ENCODE measurements around the gene GFRA1.
A peak's percentile ranks its signal among the peaks of the same experiment; 100 is the strongest.

Gene GFRA1

GRCh38 chr10:116292493-116292892, 19.5 kb upstream of the GFRA1 start:
- H3K27me3 ChIP-seq (replicated peaks; ENCODE audit: control insufficient read depth, insufficient read depth, low read length), result peaks cover 12% of the 10 kb centered on the region
- no peaks in the 10 kb centered on the region for H3K9me3 ChIP-seq (ENCODE audit: control insufficient read depth, low read length)
- H3K4me3 ChIP-seq (ENCODE audit: low read length), result no peak overlapping the region
- H3K4me1 ChIP-seq (ENCODE audit: control insufficient read depth, insufficient read depth, low read length), result no peaks in the 10 kb centered on the region
- no peak overlapping the region for H3K9ac ChIP-seq (ENCODE audit: low read length)
- DNase-seq (ENCODE audit: low read depth), result no peak
- no peaks in the 10 kb centered on the region for H3K36me3 ChIP-seq (ENCODE audit: control insufficient read depth, insufficient read depth, low read length, severe bottlenecking)

- H3K9me3 ChIP-seq (ENCODE audit: control insufficient read depth, low read length), result no peaks in the 10 kb centered on the region
- H3K9ac ChIP-seq (ENCODE audit: low read length), result no peak overlapping the region
- no peak overlapping the region for H3K4me3 ChIP-seq (ENCODE audit: low read length)
- H3K4me1 ChIP-seq (ENCODE audit: control insufficient read depth, insufficient read depth, low read length), result no peaks in the 10 kb centered on the region
- H3K36me3 ChIP-seq (ENCODE audit: control insufficient read depth, insufficient read depth, low read length, severe bottlenecking), result no peaks in the 10 kb centered on the region
- no peak for DNase-seq (ENCODE audit: low read depth)
- peaks cover 16% of the 10 kb centered on the region for H3K27me3 ChIP-seq (replicated peaks; ENCODE audit: control insufficient read depth, insufficient read depth, low read length)
Observed at GRCh38 chr10:116289652-116290051, 16.6 kb upstream of the GFRA1 start.

GRCh38 chr10:116287906-116288501, 15.0 kb upstream of the GFRA1 start:
- H3K9me3 ChIP-seq (ENCODE audit: control insufficient read depth, low read length), result no peaks in the 10 kb centered on the region
- peaks cover 16% of the 10 kb centered on the region for H3K27me3 ChIP-seq (replicated peaks; ENCODE audit: control insufficient read depth, insufficient read depth, low read length)
- DNase-seq (ENCODE audit: low read depth), result peak; percentile 86
- no peak overlapping the region for H3K9ac ChIP-seq (ENCODE audit: low read length)
- no peak overlapping the region for H3K4me3 ChIP-seq (ENCODE audit: low read length)
- H3K36me3 ChIP-seq (ENCODE audit: control insufficient read depth, insufficient read depth, low read length, severe bottlenecking), result no peaks in the 10 kb centered on the region
- H3K4me1 ChIP-seq (ENCODE audit: control insufficient read depth, insufficient read depth, low read length), result no peaks in the 10 kb centered on the region

GRCh38 chr10:116286626-116287200, 13.7 kb upstream of the GFRA1 start:
- Histone ChIP-seq H3K9me3 (ENCODE audit: control insufficient read depth, low read length) (no peaks in the 10 kb centered on the region), H3K36me3 (ENCODE audit: control insufficient read depth, insufficient read depth, low read length, severe bottlenecking) (no peaks in the 10 kb centered on the region), H3K27me3 (replicated peaks; ENCODE audit: control insufficient read depth, insufficient read depth, low read length) (peaks cover 16% of the 10 kb centered on the region), H3K4me3 (ENCODE audit: low read length) (no peak overlapping the region), H3K4me1 (ENCODE audit: control insufficient read depth, insufficient read depth, low read length) (no peaks in the 10 kb centered on the region), H3K9ac (ENCODE audit: low read length) (no peak overlapping the region)
- no peak for DNase-seq (ENCODE audit: low read depth)

GRCh38 chr10:116281775-116282174, 8.8 kb upstream of the GFRA1 start:
- DNase-seq (ENCODE audit: low read depth), result no peak
- Histone ChIP-seq H3K9me3 (ENCODE audit: control insufficient read depth, low read length) (no peaks in the 10 kb centered on the region), H3K27me3 (replicated peaks; ENCODE audit: control insufficient read depth, insufficient read depth, low read length) (peaks cover 4% of the 10 kb centered on the region), H3K36me3 (ENCODE audit: control insufficient read depth, insufficient read depth, low read length, severe bottlenecking) (no peaks in the 10 kb centered on the region), H3K4me1 (ENCODE audit: control insufficient read depth, insufficient read depth, low read length) (no peaks in the 10 kb centered on the region), H3K9ac (ENCODE audit: low read length) (no peak overlapping the region), H3K4me3 (ENCODE audit: low read length) (no peak overlapping the region)

GRCh38 chr10:116278846-116279245, 5.8 kb upstream of the GFRA1 start:
- no peaks in the 10 kb centered on the region for H3K27me3 ChIP-seq (replicated peaks; ENCODE audit: control insufficient read depth, insufficient read depth, low read length)
- no peak overlapping the region for H3K9ac ChIP-seq (ENCODE audit: low read length)
- H3K4me1 ChIP-seq (ENCODE audit: control insufficient read depth, insufficient read depth, low read length), result peaks cover 5% of the 10 kb centered on the region
- H3K36me3 ChIP-seq (ENCODE audit: control insufficient read depth, insufficient read depth, low read length, severe bottlenecking), result no peaks in the 10 kb centered on the region
- peak; percentile 36 for DNase-seq (ENCODE audit: low read depth)
- H3K4me3 ChIP-seq (ENCODE audit: low read length), result no peak overlapping the region
- H3K9me3 ChIP-seq (ENCODE audit: control insufficient read depth, low read length), result no peaks in the 10 kb centered on the region

- H3K36me3 ChIP-seq (ENCODE audit: control insufficient read depth, insufficient read depth, low read length, severe bottlenecking), result no peaks in the 10 kb centered on the region
- H3K9ac ChIP-seq (ENCODE audit: low read length), result no peak overlapping the region
- H3K4me1 ChIP-seq (ENCODE audit: control insufficient read depth, insufficient read depth, low read length), result peaks cover 11% of the 10 kb centered on the region
- no peak overlapping the region for H3K4me3 ChIP-seq (ENCODE audit: low read length)
- no peak for DNase-seq (ENCODE audit: low read depth)
- no peaks in the 10 kb centered on the region for H3K9me3 ChIP-seq (ENCODE audit: control insufficient read depth, low read length)
- H3K27me3 ChIP-seq (replicated peaks; ENCODE audit: control insufficient read depth, insufficient read depth, low read length), result no peaks in the 10 kb centered on the region
Observed at GRCh38 chr10:116276981-116277380, 4.0 kb upstream of the GFRA1 start.

GRCh38 chr10:116274064-116274904, 1.3 kb upstream of the GFRA1 start:
- Histone ChIP-seq H3K27me3 (replicated peaks; ENCODE audit: control insufficient read depth, insufficient read depth, low read length) (no peaks in the 10 kb centered on the region), H3K9me3 (ENCODE audit: control insufficient read depth, low read length) (no peaks in the 10 kb centered on the region), H3K9ac (ENCODE audit: low read length) (peak overlapping the region; percentile 61), H3K4me3 (ENCODE audit: low read length) (peak overlapping the region; percentile 82), H3K36me3 (ENCODE audit: control insufficient read depth, insufficient read depth, low read length, severe bottlenecking) (no peaks in the 10 kb centered on the region), H3K4me1 (ENCODE audit: control insufficient read depth, insufficient read depth, low read length) (peaks cover 18% of the 10 kb centered on the region)
- DNase-seq (ENCODE audit: low read depth), result peak; percentile 44

- H3K36me3 ChIP-seq (ENCODE audit: control insufficient read depth, insufficient read depth, low read length, severe bottlenecking), result no peaks in the 10 kb centered on the region
- no peaks in the 10 kb centered on the region for H3K9me3 ChIP-seq (ENCODE audit: control insufficient read depth, low read length)
- H3K9ac ChIP-seq (ENCODE audit: low read length), result peak overlapping the region; percentile 61
- peaks cover 6% of the 10 kb centered on the region for H3K27me3 ChIP-seq (replicated peaks; ENCODE audit: control insufficient read depth, insufficient read depth, low read length)
- DNase-seq (ENCODE audit: low read depth), result peak; percentile 66
- peak overlapping the region; percentile 82 for H3K4me3 ChIP-seq (ENCODE audit: low read length)
- H3K4me1 ChIP-seq (ENCODE audit: control insufficient read depth, insufficient read depth, low read length), result peaks cover 19% of the 10 kb centered on the region
Observed at GRCh38 chr10:116271593-116272439, 1.2 kb downstream of the GFRA1 start.

- peak overlapping the region; percentile 61 for H3K9ac ChIP-seq (ENCODE audit: low read length)
- peak overlapping the region; percentile 82 for H3K4me3 ChIP-seq (ENCODE audit: low read length)
- H3K27me3 ChIP-seq (replicated peaks; ENCODE audit: control insufficient read depth, insufficient read depth, low read length), result peaks cover 6% of the 10 kb centered on the region
- H3K9me3 ChIP-seq (ENCODE audit: control insufficient read depth, low read length), result no peaks in the 10 kb centered on the region
- peak; percentile 43 for DNase-seq (ENCODE audit: low read depth)
- no peaks in the 10 kb centered on the region for H3K36me3 ChIP-seq (ENCODE audit: control insufficient read depth, insufficient read depth, low read length, severe bottlenecking)
- peaks cover 19% of the 10 kb centered on the region for H3K4me1 ChIP-seq (ENCODE audit: control insufficient read depth, insufficient read depth, low read length)
Observed at GRCh38 chr10:116270771-116271592, 2.0 kb downstream of the GFRA1 start.

Measured in adipocyte (in vitro differentiated cells).